Panc1 (cell line): Measurements from ENCODE around the gene MUC16. TPM values are rescaled to one million over a fixed set of nuclear protein-coding genes. Genes with fewer than 3 reads are reported as not detected.

Experiments used
- ATAC-seq: fragments of 200-7000 bp; cut with Tn5 transposase; 2 replicates; pipeline ENCODE4 v1.9.1; 2020; ENCODE audit warnings: mild to moderate bottlenecking, moderate library complexity
- BruUV-seq: library from RNA; stranded (reverse); fragments of 400-500 nt; replicated peaks from 2 replicates; lab custom pipeline; 2021; lab: Mats Ljungman, UMichigan
- CTCF ChIA-PET: fragments of 300-600 bp; sonication (Branson Sonifier 250); formaldehyde crosslinking; loops from one replicate; lab custom pipeline; 2022; ENCODE audit warnings: antibody characterized with exemption; lab: Charles Lee
- POLR2A ChIA-PET: fragments of 300-600 bp; sonication (Branson Sonifier 250); formaldehyde crosslinking; loops from one replicate; lab custom pipeline; 2022; ENCODE audit warnings: antibody characterized with exemption; lab: Charles Lee
- DNase-seq: peaks from one replicate; pipeline ENCODE4 v3.0.0-alpha.2; 2010; ENCODE audit warnings: low read depth, low spot score
- H3K27ac ChIP-seq: 2 replicates; pipeline ENCODE4 v1.5.1; 2011; ENCODE audit warnings: mild to moderate bottlenecking, low read length, inconsistent platforms
- H3K27me3 ChIP-seq: fragments of 200-500 bp; sonication (Bioruptor generic); 2 replicates; pipeline ENCODE4 v1.6.0; 2014; ENCODE audit warnings: low read length, inconsistent platforms; ENCODE audit not compliant: control insufficient read depth, insufficient read depth
- H3K36me3 ChIP-seq: fragments of 200-500 bp; sonication (Bioruptor generic); 2 replicates; pipeline ENCODE4 v1.5.1; 2014; ENCODE audit warnings: inconsistent platforms, mild to moderate bottlenecking, low read length, moderate library complexity; ENCODE audit not compliant: control insufficient read depth, insufficient read depth
- H3K4me1 ChIP-seq: 2 replicates; pipeline ENCODE4 v1.5.1; 2011; ENCODE audit warnings: inconsistent platforms, mild to moderate bottlenecking, low read length, moderate library complexity; ENCODE audit not compliant: control insufficient read depth, insufficient read depth
- H3K4me3 ChIP-seq, 2 experiments: 2 replicates each; pipeline ENCODE4 v1.5.1; 2011 to 2012; ENCODE audit warnings: low read depth in 2 of 2, low read length in 2 of 2, mild to moderate bottlenecking in 2 of 2, inconsistent platforms in 1 of 2, moderate library complexity in 1 of 2
- H3K9me3 ChIP-seq: fragments of 200-500 bp; sonication (Bioruptor generic); 2 replicates; pipeline ENCODE4 v1.5.1; 2014; ENCODE audit warnings: low read depth, mild to moderate bottlenecking, inconsistent platforms, low read length, moderate library complexity; ENCODE audit not compliant: control insufficient read depth, insufficient read depth
- POLR2AphosphoS5 ChIP-seq: IDR thresholded peaks from 2 replicates; pipeline ENCODE4 v1.6.1; 2012; ENCODE audit warnings: mild to moderate bottlenecking, low read depth, low read length, moderate library complexity
- REST ChIP-seq, 2 experiments: IDR thresholded peaks; 2 replicates each; pipeline ENCODE4 v1.6.1; 2011 to 2012; ENCODE audit warnings: low read depth in 2 of 2, control low read depth in 1 of 2, low read length in 1 of 2, mild to moderate bottlenecking in 1 of 2, moderate library complexity in 1 of 2; ENCODE audit not compliant: insufficient read depth in 1 of 2
- SIN3A ChIP-seq: IDR thresholded peaks from 2 replicates; pipeline ENCODE4 v1.6.1; 2012; ENCODE audit warnings: low read depth, mild to moderate bottlenecking, low read length, moderate library complexity, borderline replicate concordance; ENCODE audit not compliant: insufficient read depth
- TCF7L2 ChIP-seq: IDR thresholded peaks from 2 replicates; pipeline ENCODE4 v1.6.1; 2011; ENCODE audit warnings: mild to moderate bottlenecking, low read depth, low read length, inconsistent platforms
- in situ Hi-C: cut with HindIII; loops from 2 replicates; pipeline ENCODE4 v1.10.0; 2016; ENCODE audit warnings: low sequenced_read_pairs, low pct_unique_long_range_greater_than_20kb
- intact Hi-C: fragments of 100-400 bp; cut with micrococcal nuclease; formaldehyde crosslinking; loops from one replicate; pipeline ENCODE4 v1.10.0; 2022; ENCODE audit not compliant: unreplicated experiment
- total RNA-seq: library from RNA; stranded (reverse); gene quantifications from one replicate; pipeline ENCODE4 v1.2.1, GENCODE V29; 2021; ENCODE audit not compliant: unreplicated experiment
- TF ChIP-seq, protein P1 (sequence below): fragments of 450-650 bp; IDR thresholded peaks from 2 replicates; pipeline ENCODE4 v1.5.1; 2017; ENCODE audit warnings: mild to moderate bottlenecking

MUC16 gene
- total RNA-seq, 1 experiment from 2014 or later, result 3.4 TPM

GRCh38 chr19:9018163-9018875 is 8.1 kb upstream of the MUC16 start:
- no peak overlapping the region for H3K4me3 ChIP-seq
- intact Hi-C loops (no loop called here), in situ Hi-C loops (no loop called here)
- H3K27ac ChIP-seq, result no peak overlapping the region
- BruUV-seq, result no TSS peak
- no peaks in the 10 kb centered on the region for H3K36me3 ChIP-seq
- no peak for TF ChIP-seq POLR2AphosphoS5
- CTCF ChIA-PET, result interaction anchor here (0.7 kb wide), 1 partner anchor 329 kb away, joined by 6 read pairs; no protein-coding TSS in a partner anchor
- DNase-seq (no peak), ATAC-seq (no peak)
- H3K9me3 ChIP-seq, result no peaks in the 10 kb centered on the region
- POLR2A ChIA-PET, result no interaction called here
- H3K27me3 ChIP-seq, result no peaks in the 10 kb centered on the region
- H3K4me1 ChIP-seq, result no peaks in the 10 kb centered on the region

DNA sequence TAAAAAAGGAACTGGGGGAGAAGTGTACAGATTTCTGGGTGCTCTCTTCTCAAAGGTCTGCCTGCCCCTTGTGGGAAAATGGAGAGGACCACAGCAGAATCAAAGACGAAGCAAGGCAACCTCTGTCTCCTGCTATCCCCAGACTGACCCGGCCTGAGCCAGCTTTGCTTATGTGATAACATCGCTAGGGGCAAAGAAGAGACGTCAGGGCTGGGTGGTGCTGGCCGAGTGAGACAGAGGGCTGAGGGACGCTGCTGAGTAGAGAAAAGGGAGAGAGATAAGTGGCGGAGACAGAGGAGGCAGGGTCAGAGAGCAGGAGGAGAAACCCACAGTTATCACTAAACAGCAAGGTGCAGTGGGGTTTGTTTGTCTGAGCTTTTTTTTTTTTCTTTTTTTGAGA is 4.6 kb upstream of the MUC16 start:
- intact Hi-C loops, result no loop called here

More for the DNA sequence above, 4.6 kb upstream of the MUC16 start:
- DNase-seq (no peak), ATAC-seq (no peak)
- BruUV-seq, result no TSS peak
- no peak overlapping the region for H3K4me3 ChIP-seq
- ChIA-PET CTCF (no interaction called here), POLR2A (interaction anchor here (0.6 to 0.7 kb wide), 2 partner anchors 30 to 312 kb away, joined by 3 to 10 read pairs; no protein-coding TSS in a partner anchor)
- H3K4me1 ChIP-seq, result peaks cover 4% of the 10 kb centered on the region
- peak overlapping the region; percentile 44; the same call in 1 of the 2 replicates for H3K27ac ChIP-seq
- in situ Hi-C loops, result no loop called here
- no peaks in the 10 kb centered on the region for H3K27me3 ChIP-seq
- TF ChIP-seq REST (IDR thresholded peaks at IDR 0.05; ENCODE audit: insufficient read depth in 1 of 2, low read depth in 2 of 2, low read length in 1 of 2) (no peak), POLR2AphosphoS5 (no peak), SIN3A (no peak), TCF7L2 (no peak)
- TF ChIP-seq, protein P1, sequence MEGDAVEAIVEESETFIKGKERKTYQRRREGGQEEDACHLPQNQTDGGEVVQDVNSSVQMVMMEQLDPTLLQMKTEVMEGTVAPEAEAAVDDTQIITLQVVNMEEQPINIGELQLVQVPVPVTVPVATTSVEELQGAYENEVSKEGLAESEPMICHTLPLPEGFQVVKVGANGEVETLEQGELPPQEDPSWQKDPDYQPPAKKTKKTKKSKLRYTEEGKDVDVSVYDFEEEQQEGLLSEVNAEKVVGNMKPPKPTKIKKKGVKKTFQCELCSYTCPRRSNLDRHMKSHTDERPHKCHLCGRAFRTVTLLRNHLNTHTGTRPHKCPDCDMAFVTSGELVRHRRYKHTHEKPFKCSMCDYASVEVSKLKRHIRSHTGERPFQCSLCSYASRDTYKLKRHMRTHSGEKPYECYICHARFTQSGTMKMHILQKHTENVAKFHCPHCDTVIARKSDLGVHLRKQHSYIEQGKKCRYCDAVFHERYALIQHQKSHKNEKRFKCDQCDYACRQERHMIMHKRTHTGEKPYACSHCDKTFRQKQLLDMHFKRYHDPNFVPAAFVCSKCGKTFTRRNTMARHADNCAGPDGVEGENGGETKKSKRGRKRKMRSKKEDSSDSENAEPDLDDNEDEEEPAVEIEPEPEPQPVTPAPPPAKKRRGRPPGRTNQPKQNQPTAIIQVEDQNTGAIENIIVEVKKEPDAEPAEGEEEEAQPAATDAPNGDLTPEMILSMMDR, result no peak
- H3K36me3 ChIP-seq, result no peaks in the 10 kb centered on the region
- no peaks in the 10 kb centered on the region for H3K9me3 ChIP-seq
